GM19452 (cell line): ENCODE results near the gene DLG5.
"Not testable (repeated sequence)": the region's sequence is repeated elsewhere in the genome, so short reads cannot be mapped to it uniquely, and the experiment has no call there.

Experiments
- ATAC-seq: cut with Tn5 transposase; IDR thresholded peaks from one replicate; pipeline ENCODE4 v1.9.1; 2021; ENCODE audit not compliant: unreplicated experiment

Gene DLG5

GRCh38 chr10:77771851-77772250, 154.7 kb downstream of the DLG5 start:
- no peak for ATAC-seq

GRCh38 chr10:77771450-77771849, 155.1 kb downstream of the DLG5 start:
- no peak for ATAC-seq

GRCh38 chr10:77770868-77771175, 155.7 kb downstream of the DLG5 start:
- no peak for ATAC-seq

GRCh38 chr10:77770081-77770867, 156.3 kb downstream of the DLG5 start:
- no peak for ATAC-seq

- no peak for ATAC-seq
Measured at GRCh38 chr10:77768039-77768438, 158.5 kb downstream of the DLG5 start.

GRCh38 chr10:77763453-77764430, 162.8 kb downstream of the DLG5 start:
- ATAC-seq = no peak

- not testable (repeated sequence) for ATAC-seq
Measured at GRCh38 chr10:77758406-77758805, 168.1 kb downstream of the DLG5 start.

GRCh38 chr10:77756319-77757232, 170.0 kb downstream of the DLG5 start:
- ATAC-seq = no peak

GRCh38 chr10:77746047-77746707, 180.4 kb downstream of the DLG5 start:
- no peak for ATAC-seq

- no peak for ATAC-seq
Measured at GRCh38 chr10:77744245-77744644, 182.3 kb downstream of the DLG5 start.

- ATAC-seq = no peak
Measured at GRCh38 chr10:77742172-77742571, 184.4 kb downstream of the DLG5 start.

- no peak for ATAC-seq
Measured at GRCh38 chr10:77741746-77742145, 184.8 kb downstream of the DLG5 start.
